ENCODE measurements around the gene RNASE9. TPM values are rescaled to one million over a fixed set of nuclear protein-coding genes. Genes with fewer than 3 reads are reported as not detected.

RNASE9 gene
- total and polyA plus RNA-seq, 2 of the 4 experiments (the other 2 are of a cell fraction): not detected

- ATAC-seq (ENCODE audit: low read depth) (no peak), DNase-seq (peak; percentile 34)
- Histone ChIP-seq H2BK20ac (ENCODE audit: low read depth, low read length) (no peak overlapping the region), H3K4me3 (ENCODE audit: insufficient read depth, low read depth, low read length) (no peak overlapping the region), H2BK5ac (ENCODE audit: low read depth, low read length, poor library complexity, severe bottlenecking) (no peak overlapping the region), H2AK5ac (ENCODE audit: low read depth, low read length) (no peak overlapping the region), H3K4ac (ENCODE audit: low read depth, low read length) (no peak overlapping the region), H2AK9ac (replicated peaks; ENCODE audit: low read depth, low read length, poor library complexity) (no peak overlapping the region), H2AFZ (replicated peaks; ENCODE audit: low read length, poor library complexity) (no peak overlapping the region), H4K20me1 (ENCODE audit: insufficient read depth, low read length) (peaks cover 3% of the 10 kb centered on the region; the same call in 1 of the 2 replicates), H3K79me1 (ENCODE audit: low read depth in 1 of 2, low read length in 2 of 2) (no peaks in the 10 kb centered on the region), H2BK15ac (ENCODE audit: low read depth, low read length) (no peak overlapping the region), H3K23ac (ENCODE audit: low read depth, low read length) (no peak overlapping the region), H3K36me3 (ENCODE audit: control insufficient read depth, insufficient read depth, low read length) (no peaks in the 10 kb centered on the region), H3K4me2 (ENCODE audit: low read depth, low read length) (no peak overlapping the region), H3K9ac (ENCODE audit: low read depth, low read length) (no peak overlapping the region), H2BK120ac (ENCODE audit: low read depth, low read length) (no peak overlapping the region), H3K14ac (replicated peaks; ENCODE audit: low read depth, low read length) (no peak overlapping the region), H4K8ac (ENCODE audit: low read depth in 2 of 2, low read length in 2 of 2) (no peak overlapping the region), H4K5ac (ENCODE audit: low read depth, low read length) (no peak overlapping the region), H3K4me1 (ENCODE audit: control insufficient read depth, insufficient read depth, low read length) (no peaks in the 10 kb centered on the region), H3K9me3 (ENCODE audit: control insufficient read depth, insufficient read depth, low read length) (no peaks in the 10 kb centered on the region), H3K18ac (ENCODE audit: low read depth, low read length) (no peak overlapping the region), H4K91ac (ENCODE audit: insufficient read depth, low read depth, low read length) (no peak overlapping the region), H3K27ac (ENCODE audit: insufficient read depth, low read length) (no peak overlapping the region), H3K27me3 (ENCODE audit: control insufficient read depth, insufficient read depth, low read length) (no peaks in the 10 kb centered on the region), H3K9me1 (ENCODE audit: insufficient read depth, low read length) (no peaks in the 10 kb centered on the region), H3K56ac (ENCODE audit: extremely low read depth, insufficient read depth, low read length) (no peak overlapping the region)
- no TSS peak for BruUV-seq (replicated peaks)
- TF ChIP-seq MXI1 (IDR thresholded peaks at IDR 0.05; ENCODE audit: borderline replicate concordance, low read depth, low read length) (no peak), RAD21 (IDR thresholded peaks at IDR 0.05; ENCODE audit: low read length) (peak; percentile 66), MAZ (IDR thresholded peaks at IDR 0.05; ENCODE audit: borderline replicate concordance, low read depth, low read length) (no peak), MAFK (IDR thresholded peaks at IDR 0.05; ENCODE audit: low read depth, low read length) (no peak), CTCF (conservative IDR thresholded peaks at IDR 0.05; ENCODE audit: low read depth, low read length) (peak; percentile 56), BHLHE40 (IDR thresholded peaks at IDR 0.05; ENCODE audit: low read depth, low read length) (no peak), RCOR1 (IDR thresholded peaks at IDR 0.05; ENCODE audit: insufficient replicate concordance, low read length) (no peak), SMC3 (IDR thresholded peaks at IDR 0.05; ENCODE audit: low read depth, low read length) (peak; percentile 48), ELK1 (IDR thresholded peaks at IDR 0.05; ENCODE audit: borderline replicate concordance, low read depth, low read length) (no peak), CHD1 (IDR thresholded peaks at IDR 0.05; ENCODE audit: low read depth, low read length) (no peak), FOS (IDR thresholded peaks at IDR 0.05; ENCODE audit: low read depth, low read length) (no peak), NFE2L2 (IDR thresholded peaks at IDR 0.05; ENCODE audit: low read depth, low read length) (no peak), CEBPB (IDR thresholded peaks at IDR 0.05; ENCODE audit: low read depth, low read length) (no peak)
- intact Hi-C loops (cut with micrococcal nuclease): no loop called here
- CTCF ChIA-PET: interaction anchor here (0.7 kb wide), 1 partner anchor 273 kb away, joined by 3 read pairs; no protein-coding TSS in a partner anchor
- in situ Hi-C loops (cut with MboI; ENCODE audit: low sequenced_read_pairs): no loop called here
- 31% methylated on average over 2 of the region's 8 CpGs; no CpG with 5 or more reads in 1 of the 2 experiments for WGBS, 2 experiments (ENCODE audit: extremely low coverage in 2 of 2, insufficient read length in 1 of 2)
- POLR2A ChIA-PET (ENCODE audit: unreplicated experiment): no interaction called here
- dilution Hi-C loops (cut with HindIII; ENCODE audit: low sequenced_read_pairs, unreplicated experiment): no loop called here
These were observed 45.5 kb upstream of the RNASE9 start for GRCh38 chr14:20606190-20606901.
